ENCODE data around the gene PSME2. TPM values are rescaled to one million over a fixed set of nuclear protein-coding genes. Genes with fewer than 3 reads are reported as not detected.

The PSME2 gene
- 285 and 312 TPM in 2 replicates for total RNA-seq

DNA sequence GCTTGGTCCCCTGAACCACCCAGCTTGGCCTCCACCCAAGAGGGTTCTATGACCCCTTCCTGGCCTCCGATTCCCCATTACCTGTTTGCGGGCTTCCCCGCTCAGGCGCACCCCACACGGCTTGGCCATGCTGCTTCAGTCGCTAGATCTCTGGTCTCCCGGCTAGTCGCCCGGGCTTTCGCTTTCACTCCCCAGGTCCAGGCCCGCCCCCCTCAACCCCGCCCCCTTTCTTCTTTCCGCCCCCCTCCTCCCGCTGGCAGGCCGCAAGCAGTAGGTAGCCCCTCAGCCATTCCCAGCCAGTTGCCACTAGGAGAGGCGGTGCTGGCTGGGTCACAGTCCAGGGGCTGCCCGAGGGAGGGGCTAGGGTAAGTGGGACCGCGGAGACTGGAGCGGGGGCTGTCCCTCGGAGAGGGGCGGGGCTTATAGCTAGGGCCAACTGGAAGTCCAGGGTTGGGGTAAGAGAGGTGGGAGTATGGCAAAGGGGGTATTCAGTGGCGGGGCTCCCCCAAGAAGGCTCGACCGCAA, at the start of gene PSME2:
Gene PSME2, minus strand, starts transcription at position 158 of the 525 bp plus-strand sequence. Its CDS starts 29 bp downstream, at position 129.
- H3K27ac Mint-ChIP-seq = peak within 1 kb of the TSS; percentile 94
- peak; percentile 84 for DNase-seq
- H3K36me3 Mint-ChIP-seq (ENCODE audit: low read depth) = peaks cover 73% of the 10 kb centered on the region

GRCh38 chr14:24195186-24196070, 49.0 kb upstream of the PSME2 start, which contains the start of gene TM9SF1:
Gene TM9SF1, minus strand, starts transcription at chr14:24195441. Its CDS starts 422 bp downstream, at chr14:24195019.
- intact Hi-C loops (cut with micrococcal nuclease) = loop anchor here (1.0 to 5.0 kb wide), 8 partner anchors 7 to 237 kb away; partner anchors contain the start of genes CHMP4A, GMPR2, IPO4 and IRF9
- ATAC-seq (ENCODE audit: low read depth) (peak; percentile 83), DNase-seq (peak; percentile 91)
- no peak for TF ChIP-seq CTCF (IDR thresholded peaks at IDR 0.05)
- no peaks in the 10 kb centered on the region for H3K27me3 Mint-ChIP-seq
- ChIA-PET CTCF (interaction anchor here (1.4 to 1.9 kb wide), 6 partner anchors 16 to 236 kb away, joined by 3 to 10 read pairs (median 6); partner anchors contain the start of genes IRF9, RABGGTA and TINF2), POLR2A (interaction anchor here (0.6 to 4.1 kb wide), 33 partner anchors 12 to 874 kb away, joined by 3 to 143 read pairs (median 5); partner anchors contain the start of genes CHMP4A, CIDEB, DCAF11 and EMC9)
- H3K27ac Mint-ChIP-seq = peak within 1 kb of the TSS; percentile 97
- H3K4me1 Mint-ChIP-seq = peaks cover 48% of the 10 kb centered on the region
- no peaks in the 10 kb centered on the region for H3K9me3 Mint-ChIP-seq
- peak within 1 kb of the TSS; percentile 96 for H3K4me3 Mint-ChIP-seq
- peaks cover 44% of the 10 kb centered on the region for H3K36me3 Mint-ChIP-seq (ENCODE audit: low read depth)

More for the DNA sequence above, at the start of gene PSME2:
- Mint-ChIP-seq H3K27me3 (no peaks in the 10 kb centered on the region), H3K4me3 (peak within 1 kb of the TSS; percentile 97), H3K9me3 (no peaks in the 10 kb centered on the region), H3K4me1 (peaks cover 58% of the 10 kb centered on the region)
- CTCF ChIA-PET = interaction anchor here (0.9 to 4.2 kb wide), 6 partner anchors 10 to 285 kb away, joined by 3 to 45 read pairs (median 11); partner anchors contain the start of genes DCAF11, IRF9, PCK2 and PSME1
- no peak for TF ChIP-seq CTCF (IDR thresholded peaks at IDR 0.05)
- intact Hi-C loops (cut with micrococcal nuclease) = loop anchor here (1.0 to 2.0 kb wide), 6 partner anchors 10 to 826 kb away; partner anchors contain the start of genes GMPR2, IPO4, NEDD8 and PABPN1
- peak; percentile 74 for ATAC-seq (ENCODE audit: low read depth)
- POLR2A ChIA-PET = interaction anchor here (0.6 to 4.6 kb wide), 35 partner anchors 9 to 579 kb away, joined by 3 to 94 read pairs (median 5); partner anchors contain the start of genes AP1G2, CARMIL3, CBLN3 and CHMP4A

- Mint-ChIP-seq H3K27ac (peak overlapping the region; percentile 97), H3K9me3 (no peaks in the 10 kb centered on the region), H3K36me3 (ENCODE audit: low read depth) (peaks cover 47% of the 10 kb centered on the region), H3K4me1 (peaks cover 48% of the 10 kb centered on the region), H3K27me3 (no peaks in the 10 kb centered on the region), H3K4me3 (peak overlapping the region; percentile 96)
- DNase-seq (no peak), ATAC-seq (ENCODE audit: low read depth) (no peak)
- TF ChIP-seq CTCF (IDR thresholded peaks at IDR 0.05) = no peak
- CTCF ChIA-PET = interaction anchor here (1.5 to 1.9 kb wide), 2 partner anchors 34 to 237 kb away, joined by 5 to 7 read pairs; partner anchors contain the start of gene IRF9
- POLR2A ChIA-PET = interaction anchor here (1.0 to 4.1 kb wide), 19 partner anchors 12 to 873 kb away, joined by 3 to 143 read pairs (median 11); partner anchors contain the start of genes CHMP4A, CIDEB, DCAF11 and EMC9
- intact Hi-C loops (cut with micrococcal nuclease) = loop anchor here (1.0 to 5.0 kb wide), 6 partner anchors 18 to 237 kb away; partner anchors contain the start of genes CHMP4A, GMPR2, IRF9 and NEDD8
These were observed 48.4 kb upstream of the PSME2 start for GRCh38 chr14:24194873-24195185.

DNA sequence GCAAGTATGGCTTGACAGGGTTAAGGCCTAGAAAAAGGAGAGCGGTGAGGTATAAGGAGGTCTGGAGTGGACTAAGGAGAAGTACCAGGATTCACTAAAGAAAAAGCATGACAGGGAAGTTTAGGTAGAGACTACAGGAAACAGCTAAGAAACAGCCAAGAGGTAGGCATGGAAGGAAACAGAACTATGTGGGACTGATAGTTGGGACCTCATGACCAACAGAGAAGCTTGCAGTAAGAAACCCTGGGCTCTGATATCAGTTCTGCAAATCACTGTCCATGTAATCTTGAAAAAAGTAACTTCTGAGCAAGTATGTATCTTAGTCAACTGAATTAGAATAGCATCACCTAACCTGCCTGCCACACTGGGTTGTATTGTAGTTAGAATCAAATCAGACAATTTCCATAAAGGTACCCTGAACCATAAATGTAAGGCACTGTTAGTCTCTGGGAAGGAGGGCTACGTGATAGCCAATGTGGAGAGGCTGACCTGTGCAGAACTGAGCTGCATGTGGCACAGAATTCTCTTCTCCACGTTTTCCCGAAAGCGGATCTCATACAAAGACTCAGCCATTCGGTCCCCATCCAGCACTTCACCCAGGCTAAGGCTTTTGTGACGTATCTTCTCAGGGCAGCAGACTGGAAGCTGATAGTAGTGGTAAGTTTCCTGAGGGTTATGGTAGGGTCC, 47.9 kb upstream of the PSME2 start:
- peaks cover 46% of the 10 kb centered on the region for H3K36me3 Mint-ChIP-seq (ENCODE audit: low read depth)
- peak overlapping the region; percentile 96 for H3K4me3 Mint-ChIP-seq
- intact Hi-C loops (cut with micrococcal nuclease) = loop anchor here (2.0 kb wide), 1 partner anchor 76 kb away; the partner anchor contains the start of gene RABGGTA
- H3K4me1 Mint-ChIP-seq = peaks cover 49% of the 10 kb centered on the region
- ChIA-PET CTCF (interaction anchor here (1.9 kb wide), 1 partner anchor 34 kb away, joined by 7 read pairs; the partner anchor contains the start of gene IRF9), POLR2A (interaction anchor here (1.0 to 4.1 kb wide), 10 partner anchors 13 to 103 kb away, joined by 3 to 143 read pairs (median 17); partner anchors contain the start of genes CHMP4A, IRF9, MDP1 and PCK2)
- peak overlapping the region; percentile 97 for H3K27ac Mint-ChIP-seq
- ATAC-seq (ENCODE audit: low read depth) (no peak), DNase-seq (no peak)
- H3K9me3 Mint-ChIP-seq = no peaks in the 10 kb centered on the region
- no peaks in the 10 kb centered on the region for H3K27me3 Mint-ChIP-seq
- TF ChIP-seq CTCF (IDR thresholded peaks at IDR 0.05) = no peak
